HG02798 (cell line): Measurements from ENCODE around the gene MTHFD1.

Experiments used
- ATAC-seq: cut with Tn5 transposase; IDR thresholded peaks from one replicate; pipeline ENCODE4 v1.9.1; 2021; ENCODE audit warnings: mild to moderate bottlenecking; ENCODE audit not compliant: unreplicated experiment, poor library complexity

The MTHFD1 gene

DNA sequence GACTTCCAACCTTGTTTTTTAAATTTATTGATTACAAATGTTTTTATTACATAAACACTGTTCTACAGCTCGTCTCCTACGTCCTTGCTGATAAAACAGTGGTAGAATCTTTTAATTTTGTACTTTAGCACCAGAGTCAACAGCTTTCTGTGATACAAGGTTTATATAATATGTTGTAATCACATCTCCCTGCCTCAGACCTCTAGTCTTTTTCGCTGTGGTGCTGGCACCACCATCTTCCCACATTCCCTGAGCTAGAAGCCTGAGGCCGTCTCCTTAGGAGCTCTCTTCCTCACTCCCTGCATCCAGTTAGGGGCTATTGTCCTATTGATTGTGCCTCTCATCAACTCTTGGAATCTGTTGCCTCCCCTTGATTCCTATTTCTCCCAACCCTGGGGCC lies 17.1 kb downstream of the MTHFD1 start:
- no peak for ATAC-seq

DNA sequence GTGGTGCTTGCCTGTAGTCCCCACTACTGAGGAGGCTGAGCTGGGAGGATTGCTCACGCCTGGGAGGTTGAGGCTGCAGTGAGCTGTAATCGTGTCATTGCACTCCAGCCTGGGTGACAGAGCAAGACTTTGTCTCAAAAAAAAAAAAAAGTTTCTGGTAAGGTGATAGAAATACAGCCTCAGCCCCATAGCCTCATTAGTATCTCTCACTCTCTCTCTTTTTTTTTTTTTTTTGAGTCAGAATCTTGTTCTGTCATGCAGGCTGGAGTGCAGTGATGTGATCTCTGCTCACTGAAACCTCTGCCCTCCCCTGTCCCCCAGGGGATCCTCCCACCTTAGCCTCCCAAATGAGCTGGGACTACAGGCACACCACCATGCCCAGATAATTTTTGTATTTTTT lies 19.2 kb downstream of the MTHFD1 start:
- ATAC-seq: no peak

DNA sequence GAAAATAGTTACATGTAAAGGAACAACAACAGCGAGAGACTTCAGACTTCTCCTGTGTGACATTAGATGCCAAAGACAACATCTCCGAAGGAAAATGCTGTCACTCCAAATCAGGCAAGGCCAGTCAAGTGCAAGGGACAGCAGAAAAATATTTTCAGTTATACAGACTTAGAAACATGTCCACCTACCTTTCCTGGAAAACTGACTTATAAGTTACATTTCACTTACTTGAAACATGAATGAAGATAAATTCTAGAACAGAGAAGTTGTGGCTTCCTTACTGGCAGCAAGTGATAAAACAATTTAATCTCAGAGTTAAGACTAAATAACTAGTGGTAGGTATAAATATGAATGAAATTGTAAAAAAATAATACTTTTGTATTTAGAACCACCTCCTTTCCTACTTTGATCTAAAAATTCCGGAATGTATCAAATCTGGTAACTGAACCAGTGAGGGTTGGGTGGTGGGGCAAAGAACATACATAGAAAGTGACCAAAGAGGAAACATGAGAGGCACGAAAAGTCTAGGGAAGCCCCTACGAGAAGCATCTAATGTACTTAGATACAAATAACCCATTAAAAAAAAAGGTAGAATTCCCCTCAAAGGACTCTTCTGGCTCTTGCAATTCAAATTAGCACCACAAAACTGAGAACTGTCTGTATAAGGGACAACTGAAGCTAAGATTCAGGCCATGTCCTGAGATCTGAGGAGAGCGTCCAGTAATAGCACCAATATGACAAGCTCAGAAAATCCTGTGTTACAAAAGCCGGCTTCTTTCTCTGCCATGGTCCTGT lies 21.2 kb downstream of the MTHFD1 start:
- ATAC-seq: no peak

DNA sequence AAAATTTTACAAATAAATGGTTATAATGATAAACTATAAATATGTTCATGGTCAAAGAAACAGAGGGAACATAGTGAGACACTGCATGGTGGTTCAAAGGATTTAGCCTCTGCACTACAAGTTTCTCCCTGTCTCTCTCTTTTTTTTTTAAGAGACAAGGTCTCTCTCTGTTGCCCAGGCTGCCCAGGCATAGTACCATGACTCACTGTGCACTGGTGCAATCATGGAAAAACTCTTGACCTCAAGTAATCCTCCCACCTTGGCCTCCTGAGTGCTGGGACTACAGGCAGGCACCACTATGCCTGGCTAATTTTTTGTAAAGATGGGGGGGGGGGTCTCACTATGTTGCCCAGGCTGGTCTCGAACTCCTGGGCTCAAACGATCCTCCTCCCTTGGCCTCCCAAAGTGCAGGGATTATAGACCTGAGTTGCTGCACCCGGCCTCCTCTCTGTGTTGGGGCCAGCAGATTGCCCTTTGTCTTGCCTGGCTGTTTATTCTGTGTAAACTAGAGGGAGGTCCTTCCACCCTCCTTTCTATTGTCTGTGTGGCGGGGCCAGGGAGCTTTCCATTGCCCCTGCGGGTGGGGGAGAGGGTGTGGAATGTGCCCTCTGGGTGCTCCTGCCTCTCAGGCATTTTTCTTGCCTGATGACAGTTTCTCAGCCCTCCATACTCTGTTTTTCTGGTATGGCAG lies 22.1 kb downstream of the MTHFD1 start:
- ATAC-seq: no peak

DNA sequence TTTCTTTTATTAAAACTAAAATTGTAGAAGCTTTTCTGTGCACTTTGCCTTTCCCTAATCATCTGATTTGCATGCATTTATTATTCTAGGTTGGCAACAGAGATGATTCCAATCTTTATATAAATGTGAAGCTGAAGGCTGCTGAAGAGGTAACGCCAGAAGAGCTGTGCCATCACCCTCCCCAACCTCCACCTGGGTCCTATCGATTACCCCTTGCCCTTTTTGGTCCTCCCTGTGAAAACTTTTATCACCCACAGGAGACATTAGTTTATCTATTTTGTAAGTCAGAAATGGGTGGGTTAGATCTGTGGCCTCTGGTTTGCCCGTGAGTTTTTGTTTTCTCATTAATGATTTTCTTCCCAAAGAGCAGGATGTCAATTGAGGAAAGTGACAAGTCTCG lies 22.8 kb downstream of the MTHFD1 start:
- ATAC-seq: no peak

DNA sequence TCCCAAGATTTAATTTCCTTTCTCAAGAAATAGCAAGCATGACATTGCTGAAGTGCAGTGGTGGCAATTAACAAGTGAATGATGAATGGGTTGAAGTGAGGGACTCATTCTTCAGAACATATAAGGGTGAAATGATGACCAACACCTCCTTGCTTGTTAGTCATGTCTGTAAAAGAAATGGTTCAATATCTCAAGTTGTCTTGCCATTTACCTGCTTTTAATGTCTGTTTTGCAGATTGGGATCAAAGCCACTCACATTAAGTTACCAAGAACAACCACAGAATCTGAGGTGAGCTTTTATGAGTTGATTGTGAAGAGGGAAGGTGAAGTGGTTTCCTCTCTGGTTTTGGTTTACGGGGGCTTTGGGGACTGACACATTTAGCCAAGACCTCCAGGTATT lies 24.1 kb downstream of the MTHFD1 start:
- ATAC-seq: no peak

DNA sequence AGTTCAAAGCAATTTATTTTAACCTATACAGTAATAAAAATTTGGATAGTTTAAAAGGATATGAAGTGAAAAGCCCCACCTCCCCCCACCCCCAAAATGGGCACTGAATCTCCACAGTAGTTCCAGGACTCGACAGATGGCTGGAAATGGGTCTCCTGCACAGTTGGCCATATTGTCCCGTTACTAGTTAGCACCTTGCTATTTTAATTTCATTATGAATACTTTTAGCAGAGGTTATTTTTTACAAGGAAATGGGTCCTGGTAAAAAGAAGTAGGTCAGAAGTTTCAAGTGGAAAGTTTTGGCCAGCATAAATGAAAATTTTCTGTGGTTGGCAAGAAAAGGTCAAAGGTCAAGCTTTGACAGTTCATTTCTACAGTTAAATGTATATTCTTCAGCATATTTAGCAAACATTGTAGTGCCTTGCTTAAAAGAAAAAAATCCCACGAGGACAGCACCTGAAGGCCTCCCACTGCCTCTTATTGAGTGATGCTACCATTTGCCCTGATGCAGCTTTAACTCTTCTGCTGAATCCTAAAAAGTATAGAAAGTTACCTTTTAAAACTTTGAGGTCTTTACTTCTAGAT lies 28.3 kb downstream of the MTHFD1 start:
- ATAC-seq: no peak

DNA sequence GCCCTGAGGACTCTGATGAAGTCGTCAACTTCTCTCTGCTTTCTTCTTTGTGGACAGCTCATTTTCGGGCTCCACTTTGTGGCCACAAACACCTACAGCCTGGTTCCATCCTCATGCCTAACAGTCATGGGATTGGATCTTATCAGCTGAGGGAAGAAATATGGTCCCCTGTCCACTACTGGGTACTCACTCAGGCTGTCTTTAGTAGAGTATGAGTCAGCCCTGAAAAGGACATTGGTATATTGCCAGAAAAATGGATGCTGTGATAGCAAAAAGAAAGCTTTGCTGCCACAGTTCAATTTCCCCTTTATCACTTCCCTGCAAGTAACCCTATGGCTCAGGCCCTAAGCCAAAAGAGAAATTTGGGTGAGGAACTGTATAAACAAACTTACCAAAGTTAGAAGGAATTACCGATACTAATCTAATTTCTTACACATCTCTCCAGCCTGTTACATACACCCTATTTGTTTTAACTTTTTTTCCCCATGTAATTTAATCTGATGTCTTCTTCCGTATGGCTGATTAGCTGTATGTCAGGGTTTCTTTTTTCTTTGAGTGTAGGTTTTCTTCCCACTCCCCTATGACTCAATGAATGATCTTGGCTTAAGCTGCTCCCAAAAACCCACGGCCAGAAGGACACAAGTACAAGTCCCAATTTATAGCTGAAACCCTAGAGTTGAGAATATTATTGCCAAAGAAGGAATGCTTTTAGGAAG lies 29.1 kb downstream of the MTHFD1 start:
- ATAC-seq: no peak

DNA sequence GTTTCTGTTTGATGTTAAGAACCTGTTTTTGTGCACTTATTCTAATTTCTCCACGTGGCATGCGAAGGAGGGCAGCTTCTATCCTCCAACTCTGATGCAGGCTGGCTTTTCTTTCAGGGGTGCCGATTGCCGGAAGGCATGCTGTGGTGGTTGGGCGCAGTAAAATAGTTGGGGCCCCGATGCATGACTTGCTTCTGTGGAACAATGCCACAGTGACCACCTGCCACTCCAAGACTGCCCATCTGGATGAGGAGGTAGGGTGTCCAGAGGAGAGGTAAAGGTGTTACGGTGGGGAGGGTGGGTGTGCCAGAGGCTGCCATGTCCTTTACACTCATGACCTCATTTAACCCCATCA lies 29.6 kb downstream of the MTHFD1 start:
- no peak for ATAC-seq

DNA sequence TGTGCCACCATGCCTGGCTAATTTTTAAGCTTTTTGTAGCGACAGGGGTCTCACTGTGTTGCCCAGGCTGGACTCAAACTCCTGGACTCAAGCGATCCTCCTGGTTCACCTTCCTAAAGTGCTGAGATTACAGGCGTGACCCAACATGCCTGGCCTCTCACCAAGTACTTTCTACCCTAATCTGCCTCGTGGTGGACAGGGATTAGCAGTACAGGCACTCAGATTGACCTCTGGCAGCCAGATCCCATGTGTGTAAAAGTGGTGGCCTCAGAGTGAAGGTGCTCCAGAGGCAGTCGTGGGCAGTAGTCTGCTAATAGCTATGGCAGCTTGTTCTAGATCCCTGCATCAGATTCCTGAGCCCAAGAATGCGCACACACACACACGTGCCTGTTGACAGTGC lies 30.9 kb downstream of the MTHFD1 start:
- no peak for ATAC-seq

DNA sequence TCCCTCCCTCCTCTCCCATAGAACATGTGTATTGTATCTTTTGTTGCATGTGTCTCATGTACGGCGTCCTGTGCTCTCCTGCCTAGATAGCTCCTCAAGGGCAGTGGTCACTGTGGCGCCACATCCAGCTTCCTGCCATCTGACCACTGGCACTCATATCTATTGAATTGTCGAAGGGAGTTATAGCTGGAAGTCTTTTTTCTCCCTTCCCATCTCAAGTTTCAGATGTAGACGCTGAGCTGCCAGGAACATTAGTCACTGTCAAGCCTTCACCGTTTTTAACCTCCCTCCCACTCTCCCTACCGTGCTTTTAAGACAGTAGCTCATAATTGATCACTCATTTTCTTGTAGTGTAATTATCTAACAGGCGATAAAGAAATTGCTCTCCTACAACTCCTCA lies 33.0 kb downstream of the MTHFD1 start:
- no peak for ATAC-seq

DNA sequence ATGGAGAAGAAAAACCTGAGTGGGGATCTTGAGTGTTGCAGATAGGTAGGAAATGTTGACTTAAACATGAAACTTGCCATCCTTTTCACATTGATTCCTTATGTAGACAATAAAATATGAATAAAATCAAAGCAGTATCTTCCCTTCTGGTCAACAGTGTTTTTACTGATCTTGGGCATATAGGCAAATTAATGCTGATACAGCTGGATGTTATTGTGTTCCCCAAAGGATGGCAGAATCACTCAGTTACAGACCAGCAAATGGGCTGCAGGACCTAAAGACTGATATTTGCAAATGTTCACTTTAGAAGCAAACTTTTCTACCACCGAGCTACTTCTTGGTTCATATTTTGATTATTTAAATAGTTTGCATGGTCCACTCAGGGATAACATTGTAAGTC lies 33.9 kb downstream of the MTHFD1 start:
- ATAC-seq: no peak

DNA sequence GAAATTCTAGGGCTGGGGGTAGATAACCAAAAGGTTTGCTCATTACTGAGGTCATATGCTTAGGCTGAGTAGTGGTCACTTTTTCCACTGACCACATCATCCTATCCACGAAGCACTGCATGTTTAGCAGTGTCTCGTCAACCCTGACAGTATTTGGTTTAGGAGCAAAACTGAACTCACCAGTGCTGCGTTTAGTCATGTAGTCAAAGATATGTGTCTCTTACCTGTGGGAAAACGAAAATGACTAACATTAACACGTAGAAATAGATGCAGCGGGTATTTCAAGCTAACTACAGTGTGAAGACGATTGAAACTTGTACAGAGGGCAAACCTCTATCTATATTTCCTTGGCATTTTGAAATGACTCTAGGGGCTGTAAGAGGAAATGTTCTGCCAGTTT lies 34.6 kb downstream of the MTHFD1 start:
- peak; percentile 70 for ATAC-seq

DNA sequence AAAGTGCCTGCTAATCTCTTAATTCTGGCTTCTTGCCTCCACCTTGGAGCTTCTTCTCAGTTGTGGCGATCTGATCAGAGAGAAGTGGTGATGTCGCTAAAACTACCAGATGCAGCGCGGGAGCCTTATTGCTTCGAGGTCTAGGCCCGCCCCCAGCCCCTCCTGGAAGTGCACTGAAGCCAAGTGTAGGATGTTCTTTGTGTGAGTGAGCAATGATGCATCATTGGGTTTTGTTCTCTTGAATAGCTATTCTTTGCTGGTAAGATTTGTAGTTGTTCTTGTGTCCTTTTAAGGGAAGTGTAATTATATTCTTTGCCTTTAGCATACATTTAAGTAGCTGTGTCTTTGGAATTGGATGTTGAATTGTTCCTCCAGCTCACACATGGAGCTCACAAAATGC lies 35.8 kb downstream of the MTHFD1 start:
- no peak for ATAC-seq

DNA sequence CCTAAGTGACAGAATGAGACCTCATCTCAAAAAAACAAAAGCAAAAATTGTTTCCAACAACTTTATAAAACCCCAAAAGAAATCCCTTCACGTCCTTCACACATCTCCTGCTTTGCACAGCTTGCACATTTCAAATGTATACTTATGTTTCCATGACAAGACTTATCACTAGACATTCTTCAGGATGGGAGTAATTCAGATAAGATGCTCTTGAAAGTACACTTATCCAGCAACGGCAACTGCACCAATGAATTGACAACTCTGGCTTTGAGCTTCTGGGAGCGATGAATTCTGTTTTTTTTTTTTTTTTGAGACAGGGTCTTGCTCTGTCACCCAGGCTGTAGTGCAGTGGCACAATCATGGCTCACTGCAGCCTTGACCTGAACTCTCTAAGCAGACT lies 46.4 kb downstream of the MTHFD1 start:
- ATAC-seq: no peak

DNA sequence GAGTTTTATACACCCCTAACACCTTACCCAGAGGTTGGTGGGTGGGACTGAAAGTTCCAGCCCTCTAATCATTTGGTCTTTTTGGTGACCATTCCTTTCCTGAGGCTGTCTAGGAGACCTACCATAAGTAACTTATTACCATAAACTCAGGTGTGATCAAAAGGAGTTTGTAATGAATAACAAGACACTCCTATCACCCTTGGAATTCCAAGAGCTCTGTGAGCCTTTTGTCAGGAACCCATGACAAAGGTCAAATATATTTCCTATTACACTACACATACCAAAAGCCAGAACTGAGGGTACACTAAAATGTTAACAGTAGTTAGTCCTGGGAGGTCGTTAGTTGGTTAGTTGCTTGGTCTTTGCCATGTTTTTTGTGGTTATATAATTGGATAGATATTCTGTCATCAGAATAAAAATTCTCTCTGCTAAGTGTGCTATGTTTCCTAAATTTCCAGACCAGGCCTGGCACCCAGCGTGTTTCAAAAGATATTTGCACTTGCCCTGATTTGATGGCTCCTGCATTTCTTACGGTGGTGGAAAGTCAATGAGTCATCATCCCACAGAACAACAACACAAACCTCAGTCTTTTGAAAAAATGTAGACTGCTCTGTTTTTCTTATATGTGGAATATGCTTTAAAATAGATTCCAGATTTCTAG lies 50.2 kb downstream of the MTHFD1 start:
- no peak for ATAC-seq

DNA sequence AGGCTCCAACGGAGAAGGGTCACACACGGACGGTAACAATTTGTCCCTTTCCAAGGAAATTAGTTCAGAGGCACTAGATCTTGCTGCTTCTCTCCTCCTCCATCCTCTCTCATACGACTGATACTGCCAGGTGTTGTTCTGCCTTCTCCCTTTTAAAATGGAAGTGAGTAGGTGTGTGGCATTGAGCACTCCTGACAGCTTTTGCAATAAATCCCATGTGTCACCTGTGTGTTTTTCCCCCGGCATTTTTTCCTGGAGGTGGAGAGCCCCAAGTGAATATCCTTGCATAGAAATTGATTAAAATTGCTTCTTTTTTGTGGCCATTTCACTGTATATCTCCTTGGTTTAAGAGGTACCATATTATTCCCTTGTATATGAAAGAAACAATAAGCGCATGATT lies 51.0 kb downstream of the MTHFD1 start:
- no peak for ATAC-seq

DNA sequence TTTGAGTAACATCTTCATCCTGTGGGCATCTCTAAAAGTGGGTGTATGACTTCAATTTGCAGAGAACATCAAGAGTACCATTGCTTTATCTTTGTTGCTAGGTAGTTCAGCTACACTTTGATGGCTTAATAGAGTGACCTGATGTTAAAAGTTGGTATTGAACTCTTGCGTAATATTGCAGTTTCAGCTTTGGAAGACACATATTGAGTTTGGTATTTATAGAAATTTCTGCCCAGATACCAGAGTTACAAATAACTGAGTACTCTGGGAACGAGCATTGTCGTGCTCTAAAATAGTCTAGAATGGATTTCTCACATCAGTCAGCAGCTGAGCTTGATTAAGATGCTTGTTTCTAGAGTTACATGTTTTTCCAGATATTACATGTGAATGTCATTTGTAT lies 52.3 kb downstream of the MTHFD1 start:
- no peak for ATAC-seq

DNA sequence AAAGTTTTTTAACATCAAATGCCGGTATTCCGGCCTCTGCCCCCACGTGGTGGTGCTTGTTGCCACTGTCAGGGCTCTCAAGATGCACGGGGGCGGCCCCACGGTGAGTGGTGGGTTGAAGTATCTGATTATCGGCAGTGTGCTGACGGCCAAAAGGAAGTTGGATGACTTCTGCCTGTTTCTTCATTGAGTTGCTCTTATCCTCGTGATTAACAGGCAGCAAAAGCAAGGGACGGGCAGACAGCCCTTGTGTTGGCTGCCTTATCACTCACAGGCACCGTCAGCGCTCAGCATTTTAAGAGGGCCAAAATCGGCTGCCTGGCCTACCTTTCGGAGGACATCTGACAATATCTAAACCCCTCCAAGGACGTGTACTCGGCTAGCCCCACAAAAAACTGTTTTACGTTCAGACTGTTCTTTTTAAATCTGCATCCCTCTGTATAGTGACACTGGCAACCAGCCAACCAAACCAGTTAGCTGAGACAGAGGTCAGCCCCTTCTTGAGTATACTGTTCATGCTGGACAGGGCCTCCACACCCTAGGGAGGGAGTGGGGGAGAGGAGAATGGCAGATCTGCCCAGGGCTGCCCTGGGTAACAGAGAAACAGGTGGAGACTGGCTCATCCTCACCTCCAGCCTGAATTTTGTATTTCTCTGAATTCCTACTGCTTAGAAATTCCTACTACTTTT lies 54.3 kb downstream of the MTHFD1 start:
- ATAC-seq: no peak

DNA sequence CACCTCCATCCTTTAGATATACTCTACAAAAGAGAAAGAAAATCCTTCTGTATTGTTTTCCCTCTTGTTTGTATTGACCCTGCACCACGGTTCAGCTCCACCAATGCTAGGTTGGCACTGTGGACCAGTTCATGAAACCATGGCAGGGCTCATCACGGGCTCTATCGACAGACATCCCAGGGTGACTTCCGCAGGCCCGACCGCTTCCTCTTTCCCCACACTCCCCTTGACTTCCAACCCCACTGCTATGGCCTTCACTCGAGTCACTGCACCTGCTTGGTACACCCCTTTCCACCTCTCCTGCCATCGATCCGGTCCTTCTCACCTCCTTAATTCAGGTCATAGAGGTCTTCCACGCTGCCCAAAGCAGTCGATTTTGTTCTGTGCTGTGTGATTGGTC lies 56.0 kb downstream of the MTHFD1 start:
- no peak for ATAC-seq
